ENCODE measurements around the gene AHSG. TPM values are rescaled to one million over a fixed set of nuclear protein-coding genes. Genes with fewer than 3 reads are reported as not detected.

Gene AHSG
- total and polyA plus RNA-seq, 2 donors (not counting 3 experiments of a cell fraction or from before 2014, with no cell fraction given) = not detected

DNA sequence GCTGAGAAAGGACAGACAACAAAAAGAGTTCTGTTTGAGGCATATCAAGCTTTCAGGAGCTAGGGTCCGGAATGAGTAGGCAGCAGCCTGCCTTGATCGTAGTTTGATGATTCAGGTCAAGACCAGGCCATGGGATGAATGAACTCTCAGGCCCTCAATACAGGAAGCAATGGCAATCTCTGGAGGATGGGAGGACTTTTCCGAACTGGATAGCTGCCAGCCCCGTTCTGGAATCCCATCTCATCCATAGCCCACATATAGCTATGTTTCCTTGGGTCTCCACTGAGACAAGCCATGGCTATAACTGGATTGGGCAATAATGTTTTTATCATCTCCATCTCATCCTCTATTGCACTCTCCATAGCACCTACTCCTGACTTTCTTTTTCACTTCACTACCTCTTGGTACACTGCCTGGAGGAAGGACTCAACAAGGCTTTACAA is 12.8 kb downstream of the AHSG start:
- FAIRE-seq = no peak
- TF ChIP-seq MAX (IDR thresholded peaks at IDR 0.05; ENCODE audit: insufficient read depth, insufficient read length) (no peak), EZH2 (IDR thresholded peaks at IDR 0.05; ENCODE audit: borderline replicate concordance, low read depth, low read length, severe bottlenecking) (no peak), POLR2A (IDR thresholded peaks at IDR 0.05; ENCODE audit: low read depth, low read length) (no peak), FOS (IDR thresholded peaks at IDR 0.05; ENCODE audit: borderline replicate concordance, insufficient read depth, low read length) (no peak), POLR2AphosphoS5 (IDR thresholded peaks at IDR 0.05; ENCODE audit: insufficient read depth, low read depth, low read length) (no peak), JUN (IDR thresholded peaks at IDR 0.05; ENCODE audit: borderline replicate concordance, insufficient read depth, insufficient read length, low read depth) (no peak), MYC (IDR thresholded peaks at IDR 0.05; ENCODE audit: low read depth, low read length) (no peak), GATA2 (IDR thresholded peaks at IDR 0.05; ENCODE audit: insufficient read depth, insufficient read length, low read depth, low read length) (no peak)
- TF ChIP-seq, protein P1, sequence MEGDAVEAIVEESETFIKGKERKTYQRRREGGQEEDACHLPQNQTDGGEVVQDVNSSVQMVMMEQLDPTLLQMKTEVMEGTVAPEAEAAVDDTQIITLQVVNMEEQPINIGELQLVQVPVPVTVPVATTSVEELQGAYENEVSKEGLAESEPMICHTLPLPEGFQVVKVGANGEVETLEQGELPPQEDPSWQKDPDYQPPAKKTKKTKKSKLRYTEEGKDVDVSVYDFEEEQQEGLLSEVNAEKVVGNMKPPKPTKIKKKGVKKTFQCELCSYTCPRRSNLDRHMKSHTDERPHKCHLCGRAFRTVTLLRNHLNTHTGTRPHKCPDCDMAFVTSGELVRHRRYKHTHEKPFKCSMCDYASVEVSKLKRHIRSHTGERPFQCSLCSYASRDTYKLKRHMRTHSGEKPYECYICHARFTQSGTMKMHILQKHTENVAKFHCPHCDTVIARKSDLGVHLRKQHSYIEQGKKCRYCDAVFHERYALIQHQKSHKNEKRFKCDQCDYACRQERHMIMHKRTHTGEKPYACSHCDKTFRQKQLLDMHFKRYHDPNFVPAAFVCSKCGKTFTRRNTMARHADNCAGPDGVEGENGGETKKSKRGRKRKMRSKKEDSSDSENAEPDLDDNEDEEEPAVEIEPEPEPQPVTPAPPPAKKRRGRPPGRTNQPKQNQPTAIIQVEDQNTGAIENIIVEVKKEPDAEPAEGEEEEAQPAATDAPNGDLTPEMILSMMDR (IDR thresholded peaks at IDR 0.05; ENCODE audit: extremely low read depth in 1 of 2, insufficient read depth in 1 of 2, low read depth in 1 of 2, low read length in 2 of 2) = no peak
- dilution Hi-C loops (cut with MboI; ENCODE audit: extremely low pct_ligation_motif_present, low sequenced_read_pairs) = no loop called here
- Histone ChIP-seq H3K4me3 (replicated peaks in 1 of 3; ENCODE audit: insufficient read depth in 1 of 3, low read depth in 1 of 3, low read length in 3 of 3) (no peak overlapping the region), H3K27ac (ENCODE audit: insufficient read depth, low read depth, low read length) (no peak overlapping the region), H2AFZ (ENCODE audit: low read depth, low read length) (no peak overlapping the region), H3K9me1 (replicated peaks; ENCODE audit: control insufficient read depth, extremely low read depth, insufficient read depth, low read length) (no peaks in the 10 kb centered on the region), H3K9me3 (replicated peaks; ENCODE audit: control insufficient read depth, insufficient read depth, low read length) (no peaks in the 10 kb centered on the region), H3K79me2 (ENCODE audit: control insufficient read depth, insufficient read depth, low read length) (no peaks in the 10 kb centered on the region), H3K9ac (replicated peaks; ENCODE audit: extremely low read depth, insufficient read depth, low read length) (no peak overlapping the region), H3K27me3 (ENCODE audit: control insufficient read depth in 2 of 2, insufficient read depth in 2 of 2, low read length in 2 of 2) (peaks cover 0 to 4% of the 10 kb centered on the region in 2 experiments), H3K4me2 (ENCODE audit: insufficient read depth, low read length) (no peak overlapping the region), H3K4me1 (ENCODE audit: control insufficient read depth, extremely low read depth, insufficient read depth, low read length) (no peaks in the 10 kb centered on the region), H4K20me1 (replicated peaks; ENCODE audit: control insufficient read depth, extremely low read depth, insufficient read depth, low read length) (no peaks in the 10 kb centered on the region), H3K36me3 (ENCODE audit: control insufficient read depth in 2 of 2, extremely low read depth in 1 of 2, insufficient read depth in 2 of 2, low read length in 2 of 2) (no peaks in the 10 kb centered on the region)
- no peak for DNase-seq (ENCODE audit: low read depth, low spot score)
- BruUV-seq (replicated peaks) = no TSS peak
- POLR2A ChIA-PET = no interaction called here
- intact Hi-C loops (cut with micrococcal nuclease) = no loop called here
- CTCF ChIA-PET = interaction anchor here (1.5 to 1.9 kb wide), 3 partner anchors 8 to 17 kb away, joined by 3 to 8 read pairs (median 5); no protein-coding TSS in a partner anchor
